Progenitor cell of endocrine pancreas (in vitro differentiated cells): Measurements from ENCODE around the gene GHITM. TPM values are rescaled to one million over a fixed set of nuclear protein-coding genes. Genes with fewer than 3 reads are reported as not detected.
"Not testable (repeated sequence)": the region's sequence is repeated elsewhere in the genome, so short reads cannot be mapped to it uniquely, and the experiment has no call there.

ENCODE experiments used
- DNase-seq: peaks from one replicate; pipeline ENCODE4 v3.0.0; 2021; ENCODE audit warnings: low spot score; ENCODE audit not compliant: unreplicated experiment
- H3K27ac Mint-ChIP-seq: 2 replicates; pipeline ENCODE4 v1.8.0; 2021; ENCODE audit warnings: mild to moderate bottlenecking, moderate library complexity, mixed read lengths
- H3K27me3 Mint-ChIP-seq: 2 replicates; pipeline ENCODE4 v1.8.0; 2021; ENCODE audit warnings: mixed read lengths
- H3K36me3 Mint-ChIP-seq: 2 replicates; pipeline ENCODE4 v1.8.0; 2022; ENCODE audit warnings: mixed read lengths; ENCODE audit not compliant: insufficient read depth
- H3K4me1 Mint-ChIP-seq: 2 replicates; pipeline ENCODE4 v1.8.0; 2021; ENCODE audit warnings: low read depth, mixed read lengths
- H3K4me3 Mint-ChIP-seq: 2 replicates; pipeline ENCODE4 v1.8.0; 2021; ENCODE audit warnings: low read depth, mild to moderate bottlenecking, moderate library complexity, mixed read lengths
- H3K9me3 Mint-ChIP-seq: 2 replicates; pipeline ENCODE4 v1.8.0; 2021; ENCODE audit warnings: low read depth, mixed read lengths
- total RNA-seq: library from RNA; stranded (reverse); gene quantifications from 2 replicates; pipeline ENCODE4 v1.2.1, GENCODE V29; 2021
- TF ChIP-seq, protein P1 (sequence below): fragments of 200-600 bp; sonication (generic); IDR thresholded peaks from one replicate; pipeline ENCODE4 v1.5.0; 2021; ENCODE audit warnings: antibody characterized with exemption, mild to moderate bottlenecking; ENCODE audit not compliant: unreplicated experiment

Gene GHITM
- total RNA-seq, 1 donor from 2014 or later = 99.4 TPM

- Mint-ChIP-seq H3K36me3 (no peaks in the 10 kb centered on the region), H3K4me3 (no peak overlapping the region), H3K27me3 (no peaks in the 10 kb centered on the region), H3K27ac (no peak overlapping the region), H3K9me3 (no peaks in the 10 kb centered on the region), H3K4me1 (peaks cover 6% of the 10 kb centered on the region)
- TF ChIP-seq, protein P1, sequence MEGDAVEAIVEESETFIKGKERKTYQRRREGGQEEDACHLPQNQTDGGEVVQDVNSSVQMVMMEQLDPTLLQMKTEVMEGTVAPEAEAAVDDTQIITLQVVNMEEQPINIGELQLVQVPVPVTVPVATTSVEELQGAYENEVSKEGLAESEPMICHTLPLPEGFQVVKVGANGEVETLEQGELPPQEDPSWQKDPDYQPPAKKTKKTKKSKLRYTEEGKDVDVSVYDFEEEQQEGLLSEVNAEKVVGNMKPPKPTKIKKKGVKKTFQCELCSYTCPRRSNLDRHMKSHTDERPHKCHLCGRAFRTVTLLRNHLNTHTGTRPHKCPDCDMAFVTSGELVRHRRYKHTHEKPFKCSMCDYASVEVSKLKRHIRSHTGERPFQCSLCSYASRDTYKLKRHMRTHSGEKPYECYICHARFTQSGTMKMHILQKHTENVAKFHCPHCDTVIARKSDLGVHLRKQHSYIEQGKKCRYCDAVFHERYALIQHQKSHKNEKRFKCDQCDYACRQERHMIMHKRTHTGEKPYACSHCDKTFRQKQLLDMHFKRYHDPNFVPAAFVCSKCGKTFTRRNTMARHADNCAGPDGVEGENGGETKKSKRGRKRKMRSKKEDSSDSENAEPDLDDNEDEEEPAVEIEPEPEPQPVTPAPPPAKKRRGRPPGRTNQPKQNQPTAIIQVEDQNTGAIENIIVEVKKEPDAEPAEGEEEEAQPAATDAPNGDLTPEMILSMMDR = no peak
- no peak for DNase-seq
Measured at GRCh38 chr10:84179059-84179710, 39.9 kb downstream of the GHITM start.

- H3K36me3 Mint-ChIP-seq, DNase-seq, H3K27me3 Mint-ChIP-seq, H3K4me3 Mint-ChIP-seq, H3K4me1 Mint-ChIP-seq, H3K9me3 Mint-ChIP-seq, H3K27ac Mint-ChIP-seq: not testable (repeated sequence)
Measured at GRCh38 chr10:84180386-84180785, 41.1 kb downstream of the GHITM start.

DNA sequence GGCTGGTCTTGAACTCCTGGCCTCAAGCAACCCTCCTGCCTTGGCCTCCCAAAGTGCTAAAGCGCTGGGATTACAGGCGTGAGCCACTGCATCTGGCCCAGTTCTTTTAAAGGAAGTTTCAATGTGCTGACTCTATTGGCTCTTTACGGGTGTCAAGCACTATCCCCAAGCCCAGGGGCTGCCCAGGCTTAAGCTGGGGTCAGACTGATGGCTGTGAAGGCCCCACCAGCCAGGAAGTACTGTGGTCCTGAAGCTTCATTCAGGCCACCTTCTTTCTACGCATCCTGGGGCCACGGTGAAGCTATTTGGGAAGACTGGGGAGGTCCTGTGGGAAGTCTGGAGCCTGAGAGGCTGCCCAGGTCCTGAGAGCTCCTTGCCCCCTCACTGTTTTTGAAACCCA is 42.3 kb downstream of the GHITM start:
- DNase-seq = no peak
- Mint-ChIP-seq H3K36me3 (no peaks in the 10 kb centered on the region), H3K4me1 (peaks cover 3% of the 10 kb centered on the region), H3K9me3 (no peaks in the 10 kb centered on the region), H3K4me3 (no peak overlapping the region), H3K27me3 (peaks cover 5% of the 10 kb centered on the region), H3K27ac (no peak overlapping the region)
- TF ChIP-seq, protein P1 = no peak

- H3K9me3 Mint-ChIP-seq = no peaks in the 10 kb centered on the region
- no peak overlapping the region for H3K27ac Mint-ChIP-seq
- no peaks in the 10 kb centered on the region for H3K4me1 Mint-ChIP-seq
- H3K4me3 Mint-ChIP-seq = no peak overlapping the region
- TF ChIP-seq, protein P1 = no peak
- DNase-seq = no peak
- peaks cover 12% of the 10 kb centered on the region for H3K27me3 Mint-ChIP-seq
- no peaks in the 10 kb centered on the region for H3K36me3 Mint-ChIP-seq
Measured at GRCh38 chr10:84184517-84184916, 45.2 kb downstream of the GHITM start.

GRCh38 chr10:84185526-84186175 is 46.3 kb downstream of the GHITM start:
- no peaks in the 10 kb centered on the region for H3K36me3 Mint-ChIP-seq
- H3K4me1 Mint-ChIP-seq = no peaks in the 10 kb centered on the region
- H3K27ac Mint-ChIP-seq = no peak overlapping the region
- H3K27me3 Mint-ChIP-seq = peaks cover 16% of the 10 kb centered on the region
- TF ChIP-seq, protein P1 = no peak
- no peak for DNase-seq
- no peaks in the 10 kb centered on the region for H3K9me3 Mint-ChIP-seq
- H3K4me3 Mint-ChIP-seq = no peak overlapping the region

DNA sequence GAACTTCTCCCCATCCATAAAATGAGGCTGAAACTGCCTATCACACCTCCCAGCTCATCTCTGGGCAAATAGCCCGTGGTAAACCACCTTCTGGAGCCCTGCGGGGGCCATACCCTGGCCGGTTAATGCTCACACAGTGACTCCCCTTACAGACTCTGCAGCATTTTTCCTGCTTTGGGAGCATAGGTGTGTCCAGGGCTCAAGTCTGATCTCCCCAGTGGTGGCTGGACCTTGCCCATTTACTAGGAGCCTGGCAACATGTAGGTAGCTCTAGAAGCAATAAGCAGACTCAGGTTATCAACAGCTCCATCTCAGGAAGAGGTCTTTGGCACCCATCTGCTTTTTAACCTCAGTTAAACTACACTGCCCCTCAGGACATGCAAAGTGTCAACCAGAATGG is 49.5 kb downstream of the GHITM start:
- H3K27ac Mint-ChIP-seq = no peak overlapping the region
- no peaks in the 10 kb centered on the region for H3K36me3 Mint-ChIP-seq
- TF ChIP-seq, protein P1 = no peak
- DNase-seq = no peak
- H3K4me3 Mint-ChIP-seq = no peak overlapping the region
- H3K4me1 Mint-ChIP-seq = no peaks in the 10 kb centered on the region
- H3K27me3 Mint-ChIP-seq = peaks cover 44% of the 10 kb centered on the region
- H3K9me3 Mint-ChIP-seq = no peaks in the 10 kb centered on the region
